OCI-LY7 (cell line): Measurements from ENCODE around the gene AKT2. TPM values are rescaled to one million over a fixed set of nuclear protein-coding genes. Genes with fewer than 3 reads are reported as not detected.

Experiments used
- BruUV-seq: library from RNA; stranded (reverse); fragments of 400-500 nt; replicated peaks from 2 replicates; lab custom pipeline; 2021; lab: Mats Ljungman, UMichigan
- CTCF ChIA-PET: fragments of 300-600 bp; sonication (Branson Sonifier 250); formaldehyde crosslinking; loops from one replicate; lab custom pipeline; 2022; ENCODE audit warnings: antibody characterized with exemption; ENCODE audit not compliant: unreplicated experiment; lab: Charles Lee
- POLR2A ChIA-PET: fragments of 300-600 bp; sonication (Branson Sonifier 250); formaldehyde crosslinking; loops from one replicate; lab custom pipeline; 2022; ENCODE audit warnings: antibody characterized with exemption; lab: Charles Lee
- DNase-seq: peaks from one replicate; pipeline ENCODE4 v3.0.0-alpha.2; 2015; ENCODE audit warnings: low spot score
- H2AFZ ChIP-seq: fragments of 200-600 bp; sonication (generic), shearing (Covaris generic); 2 replicates; pipeline ENCODE4 v1.6.1; 2014; ENCODE audit warnings: mild to moderate bottlenecking, antibody characterized with exemption, low read length, moderate library complexity
- H3K27ac ChIP-seq: fragments of 200-600 bp; sonication (generic); 2 replicates; pipeline ENCODE4 v1.5.1; 2014; ENCODE audit warnings: mixed run types, low read depth, mild to moderate bottlenecking, moderate library complexity, low read length, inconsistent platforms; ENCODE audit not compliant: poor library complexity, severe bottlenecking
- H3K36me3 ChIP-seq: fragments of 200-600 bp; sonication (generic); 2 replicates; pipeline ENCODE4 v1.6.1; 2014; ENCODE audit warnings: mild to moderate bottlenecking, antibody characterized with exemption, low read length, moderate library complexity, mixed read lengths; ENCODE audit not compliant: insufficient read depth
- H3K4me1 ChIP-seq: fragments of 200-600 bp; sonication (generic); 2 replicates; pipeline ENCODE4 v1.5.1; 2014; ENCODE audit warnings: mild to moderate bottlenecking, low read length; ENCODE audit not compliant: insufficient read depth, poor library complexity, severe bottlenecking
- H3K4me2 ChIP-seq: fragments of 200-600 bp; sonication (generic); 2 replicates; pipeline ENCODE4 v1.6.1; 2014; ENCODE audit warnings: mild to moderate bottlenecking, low read length
- H3K4me3 ChIP-seq: fragments of 200-600 bp; sonication (generic); 2 replicates; pipeline ENCODE4 v1.5.1; 2014; ENCODE audit warnings: mild to moderate bottlenecking, low read depth, low read length; ENCODE audit not compliant: poor library complexity, severe bottlenecking
- H3K79me2 ChIP-seq: fragments of 200-600 bp; sonication (generic); 2 replicates; pipeline ENCODE4 v1.6.1; 2016; ENCODE audit warnings: low read depth, mild to moderate bottlenecking, low read length, moderate library complexity, mixed read lengths; ENCODE audit not compliant: insufficient read depth
- H3K9me2 ChIP-seq: fragments of 200-600 bp; sonication (generic); 2 replicates; pipeline ENCODE4 v1.6.1; 2016; ENCODE audit warnings: mild to moderate bottlenecking, low read length, mixed read lengths; ENCODE audit not compliant: insufficient read depth
- H3K9me3 ChIP-seq: fragments of 200-600 bp; sonication (generic); 2 replicates; pipeline ENCODE4 v1.6.1; 2014; ENCODE audit warnings: mild to moderate bottlenecking, mixed run types, low read length, mixed read lengths
- H4K20me1 ChIP-seq: fragments of 200-600 bp; sonication (generic); 2 replicates; pipeline ENCODE4 v1.6.1; 2014; ENCODE audit warnings: mild to moderate bottlenecking, antibody characterized with exemption, low read length, moderate library complexity, mixed read lengths; ENCODE audit not compliant: insufficient read depth
- EZH2phosphoT487 ChIP-seq: fragments of 200-600 bp; sonication (generic); IDR thresholded peaks from 2 replicates; pipeline ENCODE4 v1.6.1; 2018; ENCODE audit warnings: low read depth, borderline replicate concordance, mild to moderate bottlenecking, mixed run types, antibody characterized with exemption, low read length, moderate library complexity, mixed read lengths
- intact Hi-C: fragments of 100-400 bp; cut with micrococcal nuclease; formaldehyde crosslinking; loops from one replicate; pipeline ENCODE4 v1.10.0; 2022; ENCODE audit not compliant: unreplicated experiment
- total RNA-seq, 2 experiments: library from RNA; depleted of rRNA in 1 of 2; stranded (reverse); fragments of >200 nt in 1 of 2; shearing (Covaris generic) in 1 of 2; gene quantifications; 2 replicates each; pipeline ENCODE4 v1.2.3, GENCODE V29; 2014 to 2022
- TF ChIP-seq, protein P1 (sequence below): fragments of 200-600 bp; sonication (generic); conservative IDR thresholded peaks from 2 replicates; pipeline ENCODE4 v1.5.1; 2014; ENCODE audit warnings: mild to moderate bottlenecking, antibody characterized with exemption, low read length, moderate library complexity, mixed read lengths

AKT2 gene
- total RNA-seq, 2 experiments from 2014 or later: 116 to 197 TPM

DNA sequence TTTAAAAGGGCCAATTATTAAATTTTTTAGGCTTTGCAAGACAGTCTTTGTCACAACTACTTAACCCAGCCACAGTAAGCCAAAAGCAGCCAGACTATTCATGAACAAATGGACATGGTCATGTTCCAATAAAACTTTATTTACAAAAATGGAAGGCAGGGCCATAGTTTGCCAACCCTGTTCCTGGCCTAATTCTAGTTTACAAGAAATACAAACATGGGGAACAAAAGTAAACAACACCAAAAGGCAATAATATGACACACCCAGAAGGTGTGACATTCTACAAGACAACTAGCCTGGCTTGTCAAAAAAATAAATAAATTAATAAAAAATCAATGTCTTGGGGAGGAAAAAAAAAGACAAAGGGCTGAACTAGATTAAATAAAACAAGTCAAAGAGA, 33.9 kb downstream of the AKT2 start:
- no peak overlapping the region for H2AFZ ChIP-seq
- H4K20me1 ChIP-seq: no peaks in the 10 kb centered on the region
- no peak for DNase-seq
- BruUV-seq: no TSS peak
- ChIA-PET POLR2A (no interaction called here), CTCF (no interaction called here)
- H3K4me2 ChIP-seq: no peak overlapping the region
- intact Hi-C loops: no loop called here
- H3K9me2 ChIP-seq: no peaks in the 10 kb centered on the region
- H3K36me3 ChIP-seq: peaks cover 62% of the 10 kb centered on the region
- H3K79me2 ChIP-seq: no peaks in the 10 kb centered on the region
- no peaks in the 10 kb centered on the region for H3K9me3 ChIP-seq
- TF ChIP-seq, protein P1, sequence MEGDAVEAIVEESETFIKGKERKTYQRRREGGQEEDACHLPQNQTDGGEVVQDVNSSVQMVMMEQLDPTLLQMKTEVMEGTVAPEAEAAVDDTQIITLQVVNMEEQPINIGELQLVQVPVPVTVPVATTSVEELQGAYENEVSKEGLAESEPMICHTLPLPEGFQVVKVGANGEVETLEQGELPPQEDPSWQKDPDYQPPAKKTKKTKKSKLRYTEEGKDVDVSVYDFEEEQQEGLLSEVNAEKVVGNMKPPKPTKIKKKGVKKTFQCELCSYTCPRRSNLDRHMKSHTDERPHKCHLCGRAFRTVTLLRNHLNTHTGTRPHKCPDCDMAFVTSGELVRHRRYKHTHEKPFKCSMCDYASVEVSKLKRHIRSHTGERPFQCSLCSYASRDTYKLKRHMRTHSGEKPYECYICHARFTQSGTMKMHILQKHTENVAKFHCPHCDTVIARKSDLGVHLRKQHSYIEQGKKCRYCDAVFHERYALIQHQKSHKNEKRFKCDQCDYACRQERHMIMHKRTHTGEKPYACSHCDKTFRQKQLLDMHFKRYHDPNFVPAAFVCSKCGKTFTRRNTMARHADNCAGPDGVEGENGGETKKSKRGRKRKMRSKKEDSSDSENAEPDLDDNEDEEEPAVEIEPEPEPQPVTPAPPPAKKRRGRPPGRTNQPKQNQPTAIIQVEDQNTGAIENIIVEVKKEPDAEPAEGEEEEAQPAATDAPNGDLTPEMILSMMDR: no peak
- TF ChIP-seq EZH2phosphoT487: no peak
- no peak overlapping the region for H3K27ac ChIP-seq
- no peaks in the 10 kb centered on the region for H3K4me1 ChIP-seq
- no peak overlapping the region for H3K4me3 ChIP-seq

DNA sequence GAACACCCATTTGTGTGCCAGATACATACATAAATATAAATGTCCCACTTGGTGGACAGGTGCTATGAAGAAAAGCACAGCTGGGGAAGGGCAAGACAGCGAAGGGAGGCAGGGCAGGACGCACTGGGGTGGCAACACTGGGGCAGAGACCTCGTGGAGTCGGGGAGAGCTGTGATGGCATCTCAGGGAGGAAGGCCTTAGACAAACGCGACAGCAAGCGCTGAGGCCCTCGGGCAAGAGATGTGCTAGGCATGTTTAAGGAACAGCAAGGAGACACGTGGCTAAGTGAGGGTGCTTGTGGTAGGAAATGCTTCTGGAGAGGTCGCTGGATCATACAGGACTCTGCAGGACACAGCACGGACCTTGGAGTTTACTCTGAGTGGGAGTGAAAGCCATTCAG, 35.4 kb downstream of the AKT2 start:
- intact Hi-C loops: no loop called here

DNA sequence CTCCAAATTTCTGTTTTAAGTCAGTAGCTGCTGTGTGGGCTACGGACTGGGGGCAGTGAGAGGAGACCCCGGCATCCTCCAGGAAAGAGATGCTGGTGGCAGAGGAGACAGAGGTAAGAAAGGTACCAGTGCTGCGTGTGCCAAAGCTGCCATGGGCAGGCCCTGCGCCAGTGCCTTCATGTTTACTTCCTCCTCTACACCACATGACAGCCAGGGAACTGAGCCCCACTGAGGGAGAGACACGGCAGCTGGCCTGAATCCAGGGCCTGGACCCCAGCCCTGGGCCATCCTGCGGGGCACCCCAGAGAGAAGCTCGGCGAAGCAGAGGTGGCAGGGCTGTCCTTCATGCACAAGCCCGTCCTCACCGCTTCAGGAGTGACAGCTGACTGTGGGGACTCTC, 35.9 kb downstream of the AKT2 start:
- H3K4me2 ChIP-seq: no peak overlapping the region
- H4K20me1 ChIP-seq: no peaks in the 10 kb centered on the region
- H2AFZ ChIP-seq: no peak overlapping the region
- H3K9me3 ChIP-seq: no peaks in the 10 kb centered on the region
- intact Hi-C loops: no loop called here
- H3K9me2 ChIP-seq: no peaks in the 10 kb centered on the region
- no TSS peak for BruUV-seq
- H3K27ac ChIP-seq: no peak overlapping the region
- DNase-seq: no peak
- POLR2A ChIA-PET: no interaction called here
- TF ChIP-seq, protein P1: no peak
- no peak for TF ChIP-seq EZH2phosphoT487
- no peaks in the 10 kb centered on the region for H3K4me1 ChIP-seq
- CTCF ChIA-PET: no interaction called here
- H3K79me2 ChIP-seq: no peaks in the 10 kb centered on the region
- H3K36me3 ChIP-seq: peaks cover 44% of the 10 kb centered on the region
- H3K4me3 ChIP-seq: no peak overlapping the region

More for the DNA sequence above, 35.4 kb downstream of the AKT2 start:
- ChIA-PET POLR2A (interaction anchor here (0.7 kb wide), 1 partner anchor 175 kb away, joined by 3 read pairs; no protein-coding TSS in a partner anchor), CTCF (no interaction called here)
- H3K4me3 ChIP-seq: no peak overlapping the region
- no TSS peak for BruUV-seq
- no peaks in the 10 kb centered on the region for H3K9me3 ChIP-seq
- no peak for TF ChIP-seq EZH2phosphoT487
- TF ChIP-seq, protein P1: no peak
- no peak overlapping the region for H2AFZ ChIP-seq
- no peaks in the 10 kb centered on the region for H3K9me2 ChIP-seq
- no peaks in the 10 kb centered on the region for H3K79me2 ChIP-seq
- H3K4me1 ChIP-seq: no peaks in the 10 kb centered on the region
- no peak overlapping the region for H3K27ac ChIP-seq
- no peak overlapping the region for H3K4me2 ChIP-seq
- no peaks in the 10 kb centered on the region for H4K20me1 ChIP-seq
- H3K36me3 ChIP-seq: peaks cover 48% of the 10 kb centered on the region
- DNase-seq: no peak
